GM21619 (cell line): ENCODE data around the gene COX6B1.
A peak's percentile ranks its signal among the peaks of the same experiment; 100 is the strongest.
"Not testable (repeated sequence)": the region's sequence is repeated elsewhere in the genome, so short reads cannot be mapped to it uniquely, and the experiment has no call there.

Source experiments
- ATAC-seq: cut with Tn5 transposase; IDR thresholded peaks from one replicate; pipeline ENCODE4 v1.9.1; 2021; ENCODE audit not compliant: unreplicated experiment

Gene COX6B1

GRCh38 chr19:35665157-35665556 lies 17.0 kb downstream of the COX6B1 start:
- no peak for ATAC-seq

- ATAC-seq: no peak
Measured at GRCh38 chr19:35665604-35666003, 17.5 kb downstream of the COX6B1 start.

GRCh38 chr19:35666251-35666913 lies 18.3 kb downstream of the COX6B1 start, which contains the start of gene UPK1A:
Gene UPK1A (plus strand): TSS chr19:35666517. CDS start chr19:35666813, 296 bp downstream.
- no peak for ATAC-seq

GRCh38 chr19:35669566-35669965 lies 21.4 kb downstream of the COX6B1 start:
- no peak for ATAC-seq

- ATAC-seq: no peak
Measured at GRCh38 chr19:35669974-35670373, 21.9 kb downstream of the COX6B1 start.

- no peak for ATAC-seq
Measured at GRCh38 chr19:35670686-35671085, 22.6 kb downstream of the COX6B1 start.

GRCh38 chr19:35671818-35672217 lies 23.7 kb downstream of the COX6B1 start:
- ATAC-seq: no peak

GRCh38 chr19:35673121-35673804 lies 25.1 kb downstream of the COX6B1 start:
- no peak for ATAC-seq

- ATAC-seq: no peak
Measured at GRCh38 chr19:35675589-35676140, 27.5 kb downstream of the COX6B1 start.

GRCh38 chr19:35689836-35690235 lies 41.7 kb downstream of the COX6B1 start:
- ATAC-seq: no peak

- not testable (repeated sequence) for ATAC-seq
Measured at GRCh38 chr19:35691106-35691505, 43.0 kb downstream of the COX6B1 start.

- no peak for ATAC-seq
Measured at GRCh38 chr19:35692010-35692409, 43.9 kb downstream of the COX6B1 start.

GRCh38 chr19:35693422-35693821 lies 45.3 kb downstream of the COX6B1 start:
- no peak for ATAC-seq

- peak; percentile 72 for ATAC-seq
Measured at GRCh38 chr19:35693835-35694599, 45.9 kb downstream of the COX6B1 start.

GRCh38 chr19:35695895-35696422 lies 47.8 kb downstream of the COX6B1 start:
- ATAC-seq: no peak

- no peak for ATAC-seq
Measured at GRCh38 chr19:35696835-35697234, 48.7 kb downstream of the COX6B1 start.

GRCh38 chr19:35702223-35703012 lies 54.3 kb downstream of the COX6B1 start:
- ATAC-seq: peak; percentile 90

GRCh38 chr19:35703343-35703742 lies 55.2 kb downstream of the COX6B1 start:
- ATAC-seq: no peak

GRCh38 chr19:35704218-35704617 lies 56.1 kb downstream of the COX6B1 start, which contains the start of gene ZBTB32:
Gene ZBTB32 (plus strand): TSS chr19:35704558. CDS start chr19:35714627, 10,069 bp downstream.
- no peak for ATAC-seq
